Glutamatergic neuron (in vitro differentiated cells): Measurements from ENCODE around the gene IBSP. TPM values are rescaled to one million over a fixed set of nuclear protein-coding genes. Genes with fewer than 3 reads are reported as not detected.

Experiments
- DNase-seq: peaks from one replicate; pipeline ENCODE4 v3.0.0; 2022
- H3K27ac Mint-ChIP-seq: one replicate; pipeline ENCODE4 v1.8.0; 2020; ENCODE audit warnings: mild to moderate bottlenecking, mixed read lengths, inconsistent platforms; ENCODE audit not compliant: unreplicated experiment
- H3K27me3 Mint-ChIP-seq: one replicate; pipeline ENCODE4 v1.8.0; 2020; ENCODE audit warnings: mild to moderate bottlenecking, moderate library complexity, mixed read lengths, inconsistent platforms; ENCODE audit not compliant: unreplicated experiment
- H3K36me3 Mint-ChIP-seq: one replicate; pipeline ENCODE4 v1.8.0; 2020; ENCODE audit warnings: mild to moderate bottlenecking, mixed read lengths, inconsistent platforms; ENCODE audit not compliant: unreplicated experiment
- H3K4me1 Mint-ChIP-seq: one replicate; pipeline ENCODE4 v1.8.0; 2020; ENCODE audit warnings: mild to moderate bottlenecking, low read depth, mixed read lengths, inconsistent platforms; ENCODE audit not compliant: unreplicated experiment
- H3K4me3 Mint-ChIP-seq: one replicate; pipeline ENCODE4 v1.8.0; 2020; ENCODE audit warnings: mild to moderate bottlenecking, mixed read lengths, inconsistent platforms; ENCODE audit not compliant: unreplicated experiment
- H3K9me3 Mint-ChIP-seq: one replicate; pipeline ENCODE4 v1.8.0; 2020; ENCODE audit warnings: mild to moderate bottlenecking, moderate library complexity, mixed read lengths, inconsistent platforms; ENCODE audit not compliant: unreplicated experiment
- long read RNA-seq: library from polyadenylated mRNA; unstranded; transcript quantifications from one replicate; pipeline ENCODE4 v2.0.0, GENCODE V29; 2020; ENCODE audit not compliant: unreplicated experiment
- total RNA-seq: library from RNA; stranded (reverse); fragmentation: NEBNext Ultra II Directional; extraction: Animal tissue kit (Norgen Biotek cat#: 25700); gene quantifications from one replicate; pipeline ENCODE4 v1.2.1, GENCODE V29; 2021; ENCODE audit not compliant: unreplicated experiment
- TF ChIP-seq, protein P1 (sequence below): fragments of 200-600 bp; sonication (generic); IDR thresholded peaks from one replicate; pipeline ENCODE4 v1.5.0; 2021; ENCODE audit not compliant: partially characterized antibody, unreplicated experiment

The IBSP gene, protein sequence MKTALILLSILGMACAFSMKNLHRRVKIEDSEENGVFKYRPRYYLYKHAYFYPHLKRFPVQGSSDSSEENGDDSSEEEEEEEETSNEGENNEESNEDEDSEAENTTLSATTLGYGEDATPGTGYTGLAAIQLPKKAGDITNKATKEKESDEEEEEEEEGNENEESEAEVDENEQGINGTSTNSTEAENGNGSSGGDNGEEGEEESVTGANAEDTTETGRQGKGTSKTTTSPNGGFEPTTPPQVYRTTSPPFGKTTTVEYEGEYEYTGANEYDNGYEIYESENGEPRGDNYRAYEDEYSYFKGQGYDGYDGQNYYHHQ
- total RNA-seq: not detected
- long read RNA-seq: 0 reads

DNA sequence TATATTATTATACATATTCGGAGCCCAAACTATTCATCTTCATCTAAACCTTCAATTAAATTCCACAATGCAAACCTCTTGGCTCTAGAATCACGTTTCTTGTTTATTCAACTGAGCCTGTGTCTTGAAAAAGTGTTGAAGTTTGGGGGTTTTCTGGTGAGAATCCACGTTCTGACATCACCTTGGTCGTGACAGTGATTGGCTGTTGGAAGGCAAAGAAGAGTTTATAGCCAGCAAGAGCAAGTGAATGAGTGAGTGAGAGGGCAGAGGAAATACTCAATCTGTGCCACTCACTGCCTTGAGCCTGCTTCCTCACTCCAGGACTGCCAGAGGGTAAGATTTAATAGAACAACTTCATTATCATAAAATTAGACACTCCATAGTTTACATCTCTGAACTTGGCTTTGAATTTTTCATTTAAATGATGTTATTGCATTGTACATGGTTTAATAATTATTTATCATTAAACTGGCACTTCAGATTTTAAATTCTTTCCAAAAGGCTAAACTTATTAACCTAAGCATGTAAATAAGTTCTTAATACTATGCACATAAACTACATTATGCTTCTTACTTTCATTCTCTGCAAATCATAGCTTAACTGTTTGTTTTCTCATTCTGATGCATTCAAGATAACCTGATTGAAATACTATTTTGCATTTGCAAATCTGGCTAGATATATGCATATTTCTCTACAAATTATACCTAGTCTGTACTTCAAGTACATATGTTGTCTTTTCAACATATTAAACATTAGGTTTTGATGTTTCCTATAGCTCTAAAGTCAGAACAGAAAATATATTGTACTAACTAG, at the start of gene IBSP:
Gene IBSP, plus strand, starts transcription at position 254 of the 813 bp plus-strand sequence. CDS start 2,808 bp downstream, outside the sequence.
- Mint-ChIP-seq H3K36me3 (no peaks in the 10 kb centered on the region), H3K4me3 (no peak within 1 kb of the TSS), H3K27me3 (no peaks in the 10 kb centered on the region), H3K9me3 (no peaks in the 10 kb centered on the region), H3K4me1 (no peaks in the 10 kb centered on the region), H3K27ac (no peak within 1 kb of the TSS)
- TF ChIP-seq, protein P1, sequence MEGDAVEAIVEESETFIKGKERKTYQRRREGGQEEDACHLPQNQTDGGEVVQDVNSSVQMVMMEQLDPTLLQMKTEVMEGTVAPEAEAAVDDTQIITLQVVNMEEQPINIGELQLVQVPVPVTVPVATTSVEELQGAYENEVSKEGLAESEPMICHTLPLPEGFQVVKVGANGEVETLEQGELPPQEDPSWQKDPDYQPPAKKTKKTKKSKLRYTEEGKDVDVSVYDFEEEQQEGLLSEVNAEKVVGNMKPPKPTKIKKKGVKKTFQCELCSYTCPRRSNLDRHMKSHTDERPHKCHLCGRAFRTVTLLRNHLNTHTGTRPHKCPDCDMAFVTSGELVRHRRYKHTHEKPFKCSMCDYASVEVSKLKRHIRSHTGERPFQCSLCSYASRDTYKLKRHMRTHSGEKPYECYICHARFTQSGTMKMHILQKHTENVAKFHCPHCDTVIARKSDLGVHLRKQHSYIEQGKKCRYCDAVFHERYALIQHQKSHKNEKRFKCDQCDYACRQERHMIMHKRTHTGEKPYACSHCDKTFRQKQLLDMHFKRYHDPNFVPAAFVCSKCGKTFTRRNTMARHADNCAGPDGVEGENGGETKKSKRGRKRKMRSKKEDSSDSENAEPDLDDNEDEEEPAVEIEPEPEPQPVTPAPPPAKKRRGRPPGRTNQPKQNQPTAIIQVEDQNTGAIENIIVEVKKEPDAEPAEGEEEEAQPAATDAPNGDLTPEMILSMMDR: no peak
- DNase-seq: no peak

DNA sequence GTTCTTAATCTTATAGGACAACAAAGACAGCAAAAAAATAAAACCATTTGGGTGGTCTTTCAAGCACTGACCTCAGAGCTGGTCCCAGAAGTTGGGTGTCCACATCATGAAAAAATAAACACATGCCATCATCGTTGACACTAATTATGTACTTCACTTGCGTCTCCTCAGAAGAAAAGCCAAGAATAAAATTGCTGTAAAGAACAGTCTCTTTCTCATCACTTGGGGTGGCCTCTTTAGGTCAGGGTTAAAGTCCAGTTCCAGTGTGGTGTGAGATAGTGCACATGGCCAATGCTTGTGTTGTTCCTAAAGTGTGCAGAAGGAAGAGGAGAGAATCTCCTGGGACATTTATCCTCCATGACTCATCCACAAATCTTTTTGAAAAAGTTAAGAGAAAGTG, 49.5 kb upstream of the IBSP start:
- DNase-seq: no peak
- Mint-ChIP-seq H3K27ac (no peak overlapping the region), H3K4me3 (no peak overlapping the region), H3K27me3 (no peaks in the 10 kb centered on the region), H3K9me3 (no peaks in the 10 kb centered on the region), H3K36me3 (no peaks in the 10 kb centered on the region), H3K4me1 (no peaks in the 10 kb centered on the region)
- TF ChIP-seq, protein P1: no peak

DNA sequence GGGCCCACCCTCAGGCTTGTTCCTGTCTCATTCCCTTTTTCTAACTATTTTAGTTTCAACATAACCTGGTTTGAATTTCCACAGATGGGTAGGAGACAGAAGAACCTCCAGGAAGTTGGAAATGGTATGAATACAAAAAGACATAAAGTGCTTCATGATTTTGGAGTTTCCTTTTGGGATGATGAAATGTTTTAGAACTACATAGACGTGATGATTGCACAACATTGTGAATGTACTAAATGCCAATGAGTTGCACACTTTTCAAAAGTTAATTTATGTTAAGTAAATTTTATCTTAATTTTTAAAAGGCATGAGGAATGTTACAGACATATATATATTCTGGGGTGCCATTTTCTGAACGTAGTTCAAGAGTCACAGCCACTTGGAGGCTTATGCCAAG, 41.1 kb upstream of the IBSP start:
- no peaks in the 10 kb centered on the region for H3K27me3 Mint-ChIP-seq
- H3K36me3 Mint-ChIP-seq: no peaks in the 10 kb centered on the region
- H3K4me3 Mint-ChIP-seq: no peak overlapping the region
- no peaks in the 10 kb centered on the region for H3K9me3 Mint-ChIP-seq
- H3K4me1 Mint-ChIP-seq: no peaks in the 10 kb centered on the region
- TF ChIP-seq, protein P1: no peak
- no peak for DNase-seq
- no peak overlapping the region for H3K27ac Mint-ChIP-seq

DNA sequence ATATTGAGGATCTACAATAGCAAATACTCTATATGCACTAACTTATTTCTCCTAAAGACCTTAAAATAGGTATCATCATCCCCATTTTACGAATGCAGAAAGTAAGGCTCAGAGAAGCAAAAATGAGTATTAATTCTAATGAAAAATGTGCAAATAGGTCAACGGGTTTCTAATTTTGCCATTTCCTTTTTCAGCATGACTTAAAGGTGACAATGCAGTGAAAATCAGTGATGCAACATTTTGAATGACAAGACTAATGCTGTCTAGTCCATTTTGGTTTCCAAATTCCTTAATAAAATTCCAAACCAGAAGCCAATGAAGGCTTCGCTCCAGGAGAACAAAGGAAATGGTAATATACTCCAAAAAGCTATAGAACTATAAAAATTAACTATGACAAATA, 37.0 kb upstream of the IBSP start:
- TF ChIP-seq, protein P1: no peak
- no peaks in the 10 kb centered on the region for H3K9me3 Mint-ChIP-seq

DNA sequence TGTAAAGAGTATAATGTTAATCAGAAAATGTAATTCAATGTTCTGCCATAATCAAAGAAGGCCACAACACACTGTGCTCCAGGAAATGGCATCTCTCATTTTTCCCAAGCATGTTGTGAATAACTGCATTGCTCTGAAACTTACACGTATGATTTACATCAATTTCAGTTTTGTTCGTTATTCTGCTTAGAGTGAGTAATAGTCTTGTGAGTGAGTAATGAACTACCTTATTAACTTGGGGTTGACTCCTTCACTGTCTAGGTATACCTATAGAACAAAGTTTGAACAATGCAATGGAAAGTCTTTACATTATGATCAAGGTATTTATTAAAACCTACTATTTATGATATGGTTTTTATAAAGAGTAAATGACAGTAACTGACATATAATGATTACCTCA, 17.8 kb upstream of the IBSP start:
- H3K27ac Mint-ChIP-seq: no peak overlapping the region
- no peak for DNase-seq
- TF ChIP-seq, protein P1: no peak
- no peaks in the 10 kb centered on the region for H3K36me3 Mint-ChIP-seq
- H3K27me3 Mint-ChIP-seq: no peaks in the 10 kb centered on the region
- H3K9me3 Mint-ChIP-seq: no peaks in the 10 kb centered on the region
- H3K4me1 Mint-ChIP-seq: no peaks in the 10 kb centered on the region
- H3K4me3 Mint-ChIP-seq: no peak overlapping the region

More for the DNA sequence above, 37.0 kb upstream of the IBSP start:
- Mint-ChIP-seq H3K4me3 (no peak overlapping the region), H3K4me1 (no peaks in the 10 kb centered on the region), H3K36me3 (no peaks in the 10 kb centered on the region), H3K27ac (no peak overlapping the region), H3K27me3 (no peaks in the 10 kb centered on the region)
- DNase-seq: no peak
